ENCODE results near the gene SLC9A3. TPM values are rescaled to one million over a fixed set of nuclear protein-coding genes. Genes with fewer than 3 reads are reported as not detected.

Gene SLC9A3
- total RNA-seq, 4 donors from 2014 or later: 1.7 to 5.0 (median 2.8) TPM

- no peak overlapping the region for H3K27ac ChIP-seq (replicated peaks in 1 of 4)
- no peak overlapping the region for H3K4me3 ChIP-seq
- H3K9me3 ChIP-seq: peaks cover 0 to 6% (median 1%) of the 10 kb centered on the region in 4 donors
- H3K27me3 ChIP-seq: peaks cover 0 to 72% (median 0%) of the 10 kb centered on the region in 4 donors
- WGBS: 52% methylated on average over 4 of the region's 10 CpGs
- H3K4me1 ChIP-seq: no peaks in the 10 kb centered on the region
- intact Hi-C loops (cut with DNase I): no loop called here
- TF ChIP-seq POLR2AphosphoS5 (IDR thresholded peaks at IDR 0.05): no peak
- no peak for TF ChIP-seq POLR2A (IDR thresholded peaks at IDR 0.05; ENCODE audit: low read depth)
- TF ChIP-seq EP300 (IDR thresholded peaks at IDR 0.05): no peak
- no peak for TF ChIP-seq CTCF (IDR thresholded peaks at IDR 0.05)
- no peaks in the 10 kb centered on the region for H3K36me3 ChIP-seq
- no peak for DNase-seq (ENCODE audit: extremely low spot score)
Measured at GRCh38 chr5:548256-548655, 24.0 kb upstream of the SLC9A3 start.

GRCh38 chr5:547086-547924 is 23.1 kb upstream of the SLC9A3 start:
- TF ChIP-seq CTCF (IDR thresholded peaks at IDR 0.05): no peak
- no peak for TF ChIP-seq POLR2A (IDR thresholded peaks at IDR 0.05; ENCODE audit: low read depth)
- no peak for TF ChIP-seq POLR2AphosphoS5 (IDR thresholded peaks at IDR 0.05)
- no peak for TF ChIP-seq EP300 (IDR thresholded peaks at IDR 0.05)
- Histone ChIP-seq H3K36me3 (no peaks in the 10 kb centered on the region), H3K4me1 (no peaks in the 10 kb centered on the region), H3K27ac (replicated peaks in 1 of 4) (no peak overlapping the region), H3K9me3 (peaks cover 0 to 6% (median 1%) of the 10 kb centered on the region in 4 donors), H3K27me3 (peaks cover 0 to 81% (median 0%) of the 10 kb centered on the region in 4 donors), H3K4me3 (no peak overlapping the region)
- 74% methylated on average over 7 of the region's 22 CpGs for WGBS
- no peak for DNase-seq (ENCODE audit: extremely low spot score)
- intact Hi-C loops (cut with DNase I): no loop called here

- Histone ChIP-seq H3K9me3 (peaks cover 0 to 6% (median 1%) of the 10 kb centered on the region in 4 donors), H3K36me3 (no peaks in the 10 kb centered on the region), H3K27ac (replicated peaks in 1 of 4) (no peak overlapping the region), H3K4me3 (no peak overlapping the region), H3K27me3 (peaks cover 0 to 83% (median 0%) of the 10 kb centered on the region in 4 donors), H3K4me1 (no peaks in the 10 kb centered on the region)
- 78% methylated on average over 9 of the region's 14 CpGs for WGBS
- DNase-seq (ENCODE audit: extremely low spot score): no peak
- TF ChIP-seq EP300 (IDR thresholded peaks at IDR 0.05) (no peak), POLR2AphosphoS5 (IDR thresholded peaks at IDR 0.05) (no peak), CTCF (IDR thresholded peaks at IDR 0.05) (no peak), POLR2A (IDR thresholded peaks at IDR 0.05; ENCODE audit: low read depth) (no peak)
- intact Hi-C loops (cut with DNase I): no loop called here
Measured at GRCh38 chr5:546376-546908, 22.2 kb upstream of the SLC9A3 start.

DNA sequence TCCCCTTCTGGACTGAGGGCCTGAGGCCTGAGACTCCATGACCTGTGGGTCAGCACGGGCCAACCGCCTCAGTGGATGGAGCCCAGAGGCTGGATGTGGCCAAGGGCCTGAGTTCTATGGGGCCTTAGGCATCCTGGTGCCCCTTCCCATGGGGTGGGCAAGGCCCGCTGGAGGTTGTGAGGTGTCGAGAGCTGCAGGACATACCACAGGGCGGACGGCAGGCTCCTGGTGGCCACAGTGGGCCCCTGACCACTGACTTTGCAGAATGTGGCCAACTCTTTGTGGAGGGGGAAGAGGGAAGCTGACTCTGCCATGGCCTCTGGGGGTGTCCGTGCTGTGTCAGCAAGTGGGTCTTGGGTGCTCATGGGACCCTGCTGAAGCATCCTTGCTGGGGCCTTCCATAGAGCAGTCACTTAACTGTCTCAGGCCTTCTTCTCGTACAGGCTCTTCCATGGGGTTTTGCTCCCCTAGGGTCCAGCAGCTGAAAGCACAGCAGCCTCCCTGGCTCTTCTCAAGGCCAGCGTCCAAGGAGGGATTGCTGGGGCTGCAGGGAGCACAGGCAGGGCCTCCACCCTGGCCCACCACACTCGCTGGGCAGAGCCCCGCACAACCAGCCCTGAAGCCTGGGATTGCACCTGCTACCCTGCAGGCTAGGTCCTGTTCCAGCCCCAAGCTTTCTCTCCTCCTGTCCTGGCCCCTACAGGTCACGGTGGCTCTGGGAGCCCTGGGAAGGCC is 21.6 kb upstream of the SLC9A3 start:
- Histone ChIP-seq H3K9me3 (peaks cover 0 to 6% (median 1%) of the 10 kb centered on the region in 4 donors), H3K4me3 (no peak overlapping the region), H3K36me3 (no peaks in the 10 kb centered on the region), H3K4me1 (no peaks in the 10 kb centered on the region), H3K27ac (replicated peaks in 1 of 4) (no peak overlapping the region), H3K27me3 (peaks cover 0 to 83% (median 3%) of the 10 kb centered on the region in 4 donors)
- DNase-seq (ENCODE audit: extremely low spot score): no peak
- intact Hi-C loops (cut with DNase I): no loop called here
- 100% methylated on average over 8 of the region's 12 CpGs for WGBS
- TF ChIP-seq CTCF (IDR thresholded peaks at IDR 0.05) (no peak), POLR2A (IDR thresholded peaks at IDR 0.05; ENCODE audit: low read depth) (no peak), POLR2AphosphoS5 (IDR thresholded peaks at IDR 0.05) (no peak), EP300 (IDR thresholded peaks at IDR 0.05) (no peak)

Measured in esophagus muscularis mucosa (tissue), 4 donors.